SHP77 treated with DMSO at 0.1 percent for 48 hours (cell line): Measurements from ENCODE around the gene PITPNM3.

Experiments
- DNase-seq: peaks from one replicate; lab custom pipeline; 2025; lab: John Stamatoyannopoulos, UW

Gene PITPNM3

DNA sequence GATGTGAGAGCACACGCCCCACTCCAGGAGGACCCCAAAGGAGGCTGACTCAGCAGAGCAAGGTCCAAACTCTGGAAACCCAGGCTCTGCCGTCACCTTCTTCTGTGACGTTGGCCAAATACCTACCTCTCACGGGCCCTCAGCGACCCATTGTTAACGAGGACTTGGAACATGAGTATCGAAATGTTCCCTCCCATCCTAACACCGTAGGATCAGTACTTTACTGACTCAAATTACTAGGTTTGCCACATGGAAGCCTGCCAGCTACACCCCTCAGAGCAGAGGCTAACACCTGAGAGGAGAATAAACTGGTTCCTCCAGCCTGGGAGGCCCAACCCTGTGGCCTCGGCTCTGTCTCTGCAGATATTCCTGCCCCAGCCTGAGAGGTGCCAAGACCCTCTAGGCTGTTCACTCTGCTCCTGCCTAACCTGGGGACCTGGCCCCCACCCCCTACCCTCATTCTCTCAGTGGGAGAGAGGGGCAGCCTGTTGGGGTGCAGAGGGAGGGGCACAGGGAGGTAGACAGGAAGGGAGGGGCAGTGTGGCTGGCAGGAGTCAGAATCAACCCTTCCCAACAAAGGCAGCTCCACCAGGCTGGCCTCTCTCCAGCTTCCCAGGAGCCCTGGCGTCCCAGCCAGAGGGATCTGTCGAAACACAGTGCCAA is 4.4 kb downstream of the PITPNM3 start:
- no peak for DNase-seq

DNA sequence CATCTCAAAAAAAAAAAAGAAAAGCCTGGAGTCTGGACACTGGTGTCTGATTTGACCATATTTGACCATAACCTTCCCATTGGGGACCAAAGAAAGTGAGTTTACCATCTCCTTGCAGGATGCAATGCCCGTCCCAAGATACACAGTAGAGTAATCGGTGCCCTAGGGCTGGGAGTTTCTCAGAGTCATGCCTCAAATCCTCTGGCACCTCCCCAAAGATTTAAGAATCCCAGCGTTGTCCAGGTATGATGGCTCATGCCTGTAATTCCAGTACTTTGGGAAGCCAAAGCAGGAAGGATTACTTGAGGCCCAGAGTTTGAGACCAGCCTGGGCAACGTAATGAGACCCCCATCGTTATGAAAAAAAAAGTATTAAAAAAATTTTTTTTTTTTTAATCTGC is 5.0 kb downstream of the PITPNM3 start:
- no peak for DNase-seq

DNA sequence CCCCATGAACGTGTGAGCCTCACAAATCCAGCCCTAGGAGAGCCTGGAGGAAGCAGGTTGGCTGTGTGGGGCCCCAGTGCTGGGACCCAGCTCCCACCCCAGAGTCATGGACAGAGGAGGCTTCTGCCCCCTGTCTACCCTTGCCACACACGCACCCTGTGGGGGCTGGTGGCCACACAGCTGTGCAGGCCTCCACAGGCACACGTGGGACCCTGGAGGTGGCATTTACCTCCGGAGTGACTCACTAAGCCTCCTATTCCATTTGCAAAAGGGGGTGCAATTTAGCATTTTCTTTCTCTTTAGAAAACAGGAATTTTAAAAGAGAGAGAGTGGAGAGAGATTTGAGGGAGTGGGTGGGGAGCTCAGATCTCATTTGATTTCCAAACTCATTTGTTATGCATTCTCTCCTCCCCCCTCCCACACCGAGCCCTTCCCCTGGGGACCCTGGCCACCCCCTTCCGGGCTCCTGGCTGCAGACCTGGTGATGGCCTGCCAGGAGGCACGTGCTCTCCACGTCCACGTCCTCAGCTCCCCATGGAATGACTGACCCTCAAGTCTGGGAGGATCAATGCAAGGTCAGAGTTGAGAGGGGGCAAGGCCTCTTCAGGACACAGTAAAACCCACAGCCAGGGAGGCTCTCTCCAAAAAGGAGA is 6.8 kb downstream of the PITPNM3 start:
- DNase-seq = no peak

DNA sequence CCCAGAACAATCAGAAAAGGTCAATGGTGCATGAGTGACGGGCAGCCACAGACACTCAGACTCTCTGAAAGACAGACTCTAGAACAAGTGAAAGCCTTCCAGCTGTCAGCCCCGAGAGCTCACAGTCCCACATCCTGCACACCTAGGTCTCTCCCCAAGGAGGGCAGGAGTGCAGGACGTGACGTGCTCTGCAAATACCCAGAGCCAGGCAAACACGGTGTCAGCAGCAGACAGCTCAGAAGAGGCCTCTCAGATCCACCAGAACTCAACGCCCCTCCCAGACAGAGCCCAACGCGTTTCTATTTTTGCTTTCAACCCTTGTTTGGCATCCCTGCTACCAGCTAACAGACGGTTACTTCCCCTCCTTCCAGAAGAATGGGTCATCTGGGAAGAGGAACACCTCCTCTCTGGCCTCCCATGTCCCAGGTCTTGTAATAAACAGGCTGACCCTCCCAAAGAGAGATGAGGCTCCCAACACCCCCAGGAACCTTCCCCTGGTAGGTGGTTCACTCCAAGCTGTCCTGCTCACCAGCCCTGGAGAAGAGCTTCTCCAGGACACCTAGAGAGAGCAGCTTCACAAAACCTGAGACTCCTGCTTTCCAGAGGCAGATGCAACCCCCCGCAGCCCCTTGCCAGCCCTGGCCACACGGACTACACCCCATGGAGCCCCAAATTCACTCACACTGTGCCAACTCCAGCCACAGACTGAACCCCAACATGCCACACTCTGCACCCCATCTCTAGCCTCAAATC is 7.6 kb downstream of the PITPNM3 start:
- no peak for DNase-seq

DNA sequence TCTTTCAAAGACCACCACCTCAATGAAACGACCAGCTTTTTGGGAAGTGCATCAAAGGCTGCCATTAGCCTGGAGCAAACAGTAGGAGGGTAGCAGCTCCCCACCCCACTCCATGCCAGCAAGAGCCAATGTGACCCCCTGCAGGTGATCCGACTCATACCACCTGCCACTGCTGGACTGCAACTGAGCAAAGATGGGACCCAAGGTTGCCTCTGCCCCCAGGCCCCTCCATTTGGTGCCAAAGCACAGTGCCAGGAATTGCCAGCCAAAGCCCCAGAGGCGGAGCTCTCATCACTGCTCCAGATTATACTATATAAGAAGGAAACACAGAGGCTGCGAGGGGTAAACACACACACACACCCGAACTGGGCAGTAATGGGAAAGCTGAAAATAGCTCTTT is 8.3 kb downstream of the PITPNM3 start:
- DNase-seq = no peak

DNA sequence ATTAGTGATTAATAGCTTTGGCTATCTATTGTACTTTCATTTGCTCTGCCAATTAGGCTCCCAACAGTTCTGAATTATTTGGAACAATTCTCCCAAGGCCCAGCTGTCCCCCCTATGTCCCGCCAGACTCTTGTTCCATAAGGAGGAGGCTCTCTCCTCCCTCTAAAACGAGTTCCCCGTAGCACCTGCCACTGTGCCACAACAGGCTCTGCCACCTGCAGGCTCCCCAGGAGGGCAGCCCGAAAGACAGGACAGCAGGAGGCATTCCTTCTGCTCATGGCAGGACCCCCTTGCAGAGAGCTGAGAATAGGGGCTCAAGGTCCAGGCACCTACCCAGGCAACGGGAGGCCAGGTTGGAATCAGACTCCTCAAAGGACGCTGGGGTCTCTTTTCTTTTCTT is 9.0 kb downstream of the PITPNM3 start:
- no peak for DNase-seq

DNA sequence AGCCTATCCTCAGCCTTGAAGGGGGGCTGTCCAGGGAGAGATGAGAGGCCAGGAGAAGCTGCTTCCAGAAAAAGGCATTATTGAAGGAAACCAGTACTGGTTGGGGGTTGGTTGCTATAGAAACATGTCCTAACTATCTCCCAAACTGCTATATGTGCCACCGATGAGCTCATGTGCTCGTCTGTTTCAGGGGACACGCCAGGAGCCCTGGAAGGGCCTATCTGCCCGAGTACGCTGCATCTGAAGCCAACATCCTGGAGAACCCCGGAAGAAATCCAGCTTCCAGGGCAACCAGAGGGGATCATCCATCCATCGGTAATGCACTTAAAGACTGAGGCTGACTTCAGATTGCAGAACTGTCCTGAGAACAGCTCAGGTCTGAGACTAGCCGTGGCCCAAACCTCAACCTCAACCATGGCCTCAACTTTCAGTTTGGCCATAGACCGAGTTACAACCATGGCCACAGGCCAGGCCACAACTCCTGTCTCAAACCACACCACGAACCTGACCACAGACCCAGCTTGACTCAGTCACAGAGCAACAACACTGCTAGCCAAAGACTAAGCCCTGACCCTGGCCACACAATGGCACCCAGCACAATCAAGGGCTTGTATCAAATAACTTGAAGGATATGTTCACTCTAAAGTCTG is 10.2 kb downstream of the PITPNM3 start:
- no peak for DNase-seq

DNA sequence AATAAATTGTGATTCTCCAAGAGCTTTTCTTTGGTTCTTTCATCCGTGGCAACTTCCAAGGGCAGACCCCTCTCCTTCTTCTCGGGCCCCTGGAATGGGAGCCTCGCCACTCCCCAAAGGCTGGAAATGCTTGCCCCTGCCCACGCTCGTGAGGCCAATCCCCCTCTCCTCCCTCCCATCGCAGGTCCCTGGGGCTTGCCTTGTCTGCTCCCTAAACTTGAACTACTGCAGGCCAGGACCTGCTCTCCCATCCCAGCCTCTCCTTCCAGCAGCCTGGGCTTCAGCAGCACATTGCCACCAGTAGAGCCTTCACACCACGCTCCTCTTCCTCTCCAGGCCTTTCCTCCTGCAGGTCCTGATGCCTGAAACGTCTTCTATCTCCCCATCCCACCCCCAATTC is 11.1 kb downstream of the PITPNM3 start:
- no peak for DNase-seq

DNA sequence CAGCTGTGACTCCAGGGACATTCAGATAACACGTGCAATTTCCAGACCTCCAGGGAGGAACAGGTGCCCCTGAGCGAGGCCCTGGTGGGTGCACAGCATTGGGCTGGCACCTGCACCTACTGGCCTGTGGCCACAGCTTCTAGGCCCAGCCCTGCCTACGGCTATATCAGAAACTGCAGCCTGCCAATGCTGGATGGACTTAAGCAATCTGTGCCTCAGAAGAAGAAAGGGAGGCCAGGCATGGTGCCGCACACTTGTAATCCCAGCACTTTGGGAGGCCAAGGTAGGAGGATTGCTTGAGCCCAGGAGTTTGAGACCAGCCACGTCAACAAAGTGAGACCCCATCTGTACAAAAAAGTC is 12.4 kb downstream of the PITPNM3 start:
- no peak for DNase-seq

DNA sequence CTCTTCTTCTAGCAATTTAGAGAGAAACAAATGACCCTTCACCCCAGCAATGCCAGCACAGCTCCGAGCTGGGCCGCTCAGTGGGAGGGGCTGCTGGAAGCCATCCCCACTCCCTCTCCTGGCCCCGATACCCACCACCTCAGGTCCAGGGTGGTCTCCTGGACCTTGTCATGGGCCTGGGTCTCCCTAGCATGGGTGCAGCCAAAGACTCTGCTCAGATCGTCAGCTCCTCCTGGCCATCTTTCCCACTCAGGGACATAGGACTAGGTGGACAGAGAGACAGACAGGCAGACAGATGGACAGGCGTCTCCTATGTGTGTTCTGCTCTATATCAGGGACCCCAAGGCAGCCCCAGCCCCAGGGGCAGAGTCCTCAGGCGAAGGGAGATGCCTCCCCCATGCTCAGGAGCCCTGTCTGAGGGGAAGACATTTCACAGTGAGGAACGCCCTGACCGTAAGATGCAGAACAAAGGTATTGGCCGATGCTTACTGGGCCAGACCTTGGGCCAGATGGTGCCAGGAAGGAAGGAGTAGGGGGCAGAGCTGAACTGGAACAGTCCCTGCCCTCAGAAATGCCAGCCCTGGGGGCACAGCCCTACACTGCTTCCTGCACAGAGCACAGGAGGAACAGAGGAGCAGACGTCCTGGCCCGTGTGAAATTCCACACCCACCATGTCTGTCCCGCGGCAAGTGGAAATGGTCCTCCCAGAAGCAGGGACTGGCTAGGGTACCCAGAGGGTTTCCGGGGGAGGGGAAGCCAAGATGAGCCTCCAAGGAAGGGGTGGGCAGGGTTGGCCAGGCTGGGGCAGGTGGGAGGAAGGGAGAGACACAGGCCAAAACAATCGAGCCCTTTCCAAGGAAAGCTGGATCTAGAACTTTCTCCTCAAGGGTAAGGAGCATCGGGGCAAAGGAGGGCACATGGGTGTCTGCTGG is 13.0 kb downstream of the PITPNM3 start:
- no peak for DNase-seq

DNA sequence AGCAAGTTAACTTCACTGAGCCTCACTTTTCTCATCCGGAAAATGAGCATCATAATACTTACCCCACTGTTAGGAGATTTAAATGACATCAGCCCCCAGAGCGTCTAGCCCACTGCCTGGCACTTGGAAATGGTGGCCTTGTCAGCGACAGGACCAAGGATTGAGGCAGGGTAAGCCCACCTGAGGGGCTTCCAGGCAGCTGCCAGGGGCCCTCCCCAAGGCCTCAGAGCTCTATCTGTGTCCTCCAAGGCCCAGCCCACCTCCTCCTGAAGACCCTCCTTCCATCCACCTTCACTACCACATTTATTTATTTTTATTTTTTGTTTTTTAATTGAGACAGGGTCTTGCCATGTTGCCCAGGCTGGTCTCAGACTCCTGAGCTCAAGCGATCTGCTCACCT is 13.8 kb downstream of the PITPNM3 start:
- DNase-seq = no peak

DNA sequence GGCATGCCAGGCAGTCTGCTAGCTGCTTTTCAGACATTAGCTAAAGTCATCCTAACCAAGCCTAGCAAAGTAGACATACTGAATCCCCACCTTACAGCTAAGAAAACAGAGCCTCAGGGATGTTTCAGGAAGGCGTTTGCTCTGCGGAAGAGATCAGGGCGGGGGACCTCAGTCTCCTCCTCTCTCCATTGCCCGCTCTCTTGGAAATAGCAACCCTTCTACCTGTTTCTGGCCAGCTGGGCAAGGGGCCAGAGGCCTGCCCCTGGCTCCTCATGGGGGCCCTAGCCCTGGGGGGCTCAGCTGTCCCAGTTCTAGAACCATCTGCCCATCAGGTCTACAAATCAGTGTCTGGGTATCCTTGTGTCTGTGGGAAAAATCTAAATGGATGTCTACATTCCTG is 14.5 kb downstream of the PITPNM3 start:
- DNase-seq = no peak

DNA sequence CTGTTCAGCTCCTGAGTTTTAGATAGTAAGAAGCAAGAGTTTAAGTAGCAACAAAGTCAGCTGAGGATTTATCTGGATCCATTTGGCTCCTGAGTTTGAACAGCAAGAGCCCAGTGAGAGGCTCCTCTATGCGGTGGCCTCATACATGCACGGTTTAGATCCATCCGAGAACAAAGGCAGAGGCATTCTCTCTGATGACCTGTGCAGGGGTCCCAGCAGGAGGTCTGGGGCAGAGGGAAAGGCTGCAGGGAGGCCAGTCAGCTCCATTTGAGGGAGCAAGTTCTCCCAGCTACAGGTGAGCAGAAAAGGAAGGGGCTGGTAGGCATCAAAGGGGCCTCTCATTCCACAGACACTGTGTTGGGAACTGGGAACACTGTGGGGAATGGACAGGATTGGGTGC is 16.5 kb downstream of the PITPNM3 start:
- DNase-seq = no peak

DNA sequence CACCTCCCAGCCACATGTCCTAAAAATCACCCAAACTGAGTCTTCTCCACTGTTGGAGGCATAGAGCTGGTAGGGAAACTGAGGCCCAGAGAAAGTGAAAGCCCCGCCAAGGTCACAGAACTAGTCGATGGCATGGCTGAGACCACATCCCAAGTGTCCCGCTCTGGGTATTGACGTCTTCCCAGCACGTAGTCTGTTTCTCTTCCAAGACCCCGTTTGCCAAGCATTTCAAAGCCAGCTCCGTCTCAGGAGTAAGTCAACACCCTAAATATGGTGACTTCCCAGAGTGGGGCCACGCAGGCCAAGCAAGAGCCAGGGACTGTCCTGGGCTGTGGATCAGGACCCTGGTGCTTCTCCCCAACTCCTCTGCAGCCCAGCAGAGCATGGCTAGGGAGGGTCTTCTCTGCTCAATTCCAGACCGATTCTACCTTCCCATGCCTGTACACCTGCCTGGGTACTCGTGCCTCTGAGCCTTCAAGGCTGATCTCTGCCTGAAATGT is 19.7 kb downstream of the PITPNM3 start:
- DNase-seq = no peak

DNA sequence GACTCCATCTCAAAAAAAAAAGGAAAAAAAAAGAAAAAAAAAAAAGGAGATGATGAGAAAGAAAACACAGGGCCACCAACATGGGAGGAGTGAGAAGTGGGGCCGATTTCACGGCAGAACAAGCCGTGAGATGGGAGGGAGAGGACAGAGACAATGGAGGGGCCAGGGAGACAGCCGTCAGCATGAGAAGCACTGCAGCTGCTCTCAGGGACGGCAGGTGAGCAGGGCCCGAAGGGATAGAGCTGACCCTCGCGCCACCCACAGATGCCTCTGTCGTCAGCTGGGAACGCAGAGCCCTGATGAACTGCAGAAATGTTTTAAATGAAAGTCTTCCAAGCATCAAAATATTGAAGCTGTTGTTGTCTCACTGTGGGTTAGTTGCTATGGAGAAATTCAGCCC is 20.3 kb downstream of the PITPNM3 start:
- DNase-seq = no peak

DNA sequence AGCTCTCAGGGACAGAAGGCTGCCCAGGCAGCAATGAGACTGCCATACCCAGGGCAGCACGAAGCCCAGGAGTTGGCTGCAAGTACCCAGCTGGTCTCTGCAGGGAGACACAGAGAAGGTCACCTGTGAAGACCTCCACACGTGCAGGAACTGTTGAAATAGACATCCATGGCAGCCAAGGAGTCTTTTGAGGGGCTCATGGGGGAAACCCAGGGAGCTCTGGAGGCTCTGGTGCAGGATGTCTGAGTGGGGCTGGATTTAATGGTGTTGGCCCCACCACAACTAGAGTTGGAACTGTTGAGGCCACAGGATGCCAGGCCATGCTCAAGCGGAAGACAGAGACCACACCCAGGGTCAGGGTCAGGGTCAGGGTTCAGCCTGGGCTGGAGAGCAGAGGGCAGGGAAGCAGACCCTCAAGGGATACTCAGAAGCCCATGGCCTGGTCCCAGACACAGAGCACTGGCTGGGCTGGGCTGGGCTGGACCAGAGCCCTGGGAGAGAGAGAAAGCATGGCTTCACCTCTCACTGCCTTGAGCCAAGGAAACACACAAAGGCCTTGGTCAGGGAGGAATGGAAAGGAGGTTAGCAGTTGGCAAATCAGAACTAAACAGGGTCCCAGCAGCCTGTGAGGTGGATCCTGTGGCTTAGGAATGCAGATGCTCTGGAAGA is 21.4 kb downstream of the PITPNM3 start:
- DNase-seq = no peak

DNA sequence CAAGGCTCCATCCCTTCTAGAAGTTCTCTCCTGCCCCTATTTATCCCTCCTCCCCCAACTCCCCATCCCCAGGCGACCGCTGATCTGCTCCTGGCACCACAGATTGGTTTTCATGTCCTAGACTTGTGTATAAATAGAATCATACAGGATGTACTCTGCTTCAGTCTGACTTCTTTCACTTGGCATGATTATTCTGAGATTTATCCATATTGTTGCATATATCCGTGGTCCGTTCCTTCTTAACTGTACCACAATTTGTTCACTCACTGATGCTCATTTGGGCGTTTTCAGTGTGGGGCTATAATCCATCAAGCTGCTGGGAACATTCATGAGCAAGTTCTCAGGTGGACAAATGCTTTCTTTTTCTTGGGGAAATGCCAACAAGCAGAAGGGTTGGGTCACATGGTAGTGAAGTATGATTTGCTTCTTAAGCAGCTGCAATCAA is 23.9 kb downstream of the PITPNM3 start:
- no peak for DNase-seq

DNA sequence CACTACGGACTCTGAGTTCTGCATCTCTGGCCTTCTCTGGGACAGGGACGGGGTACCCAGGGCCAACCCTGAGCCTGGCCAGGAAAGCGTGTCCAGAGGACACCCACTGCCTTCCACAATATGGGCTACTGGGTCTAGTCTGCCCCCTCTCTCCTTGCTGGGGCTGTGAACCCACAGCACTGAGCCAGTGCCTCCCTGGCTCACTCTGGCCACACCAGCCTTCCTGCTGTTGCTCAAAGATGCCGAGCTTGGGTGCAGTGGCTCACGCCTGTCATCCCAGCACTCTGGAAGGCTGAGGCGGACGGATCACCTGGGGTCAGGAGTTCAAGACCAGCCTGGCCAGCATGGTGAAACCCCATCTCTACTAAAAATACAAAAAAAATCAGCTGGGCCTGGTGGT is 24.8 kb downstream of the PITPNM3 start:
- no peak for DNase-seq

DNA sequence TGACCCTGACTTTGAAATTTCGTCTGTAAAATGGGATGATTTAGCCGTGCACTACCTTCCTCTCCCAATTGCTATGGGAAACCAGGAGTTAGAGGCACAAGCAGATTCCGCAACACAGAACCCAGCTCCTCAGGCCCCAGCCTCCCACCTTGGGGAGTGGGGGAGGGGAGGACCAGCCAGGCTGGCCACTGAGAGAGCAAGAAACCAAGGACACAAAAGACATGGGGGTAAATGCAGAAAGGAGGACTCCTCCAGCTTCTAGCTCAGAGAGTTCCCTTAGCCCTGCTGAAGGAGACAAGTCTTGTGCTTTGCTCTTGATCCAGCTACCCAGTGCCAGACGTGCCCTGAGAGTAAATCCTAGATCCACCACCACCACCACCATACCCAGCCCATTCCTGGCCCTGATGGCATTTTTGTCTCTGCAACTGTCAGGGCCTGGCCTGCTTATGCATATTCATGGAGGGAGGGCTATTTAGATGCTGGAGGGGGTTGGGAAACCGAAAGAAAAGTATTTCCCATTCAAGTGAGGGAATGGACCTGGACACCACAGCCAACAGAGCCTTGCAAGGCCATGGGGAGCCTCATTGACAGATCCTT is 25.9 kb downstream of the PITPNM3 start:
- DNase-seq = no peak

DNA sequence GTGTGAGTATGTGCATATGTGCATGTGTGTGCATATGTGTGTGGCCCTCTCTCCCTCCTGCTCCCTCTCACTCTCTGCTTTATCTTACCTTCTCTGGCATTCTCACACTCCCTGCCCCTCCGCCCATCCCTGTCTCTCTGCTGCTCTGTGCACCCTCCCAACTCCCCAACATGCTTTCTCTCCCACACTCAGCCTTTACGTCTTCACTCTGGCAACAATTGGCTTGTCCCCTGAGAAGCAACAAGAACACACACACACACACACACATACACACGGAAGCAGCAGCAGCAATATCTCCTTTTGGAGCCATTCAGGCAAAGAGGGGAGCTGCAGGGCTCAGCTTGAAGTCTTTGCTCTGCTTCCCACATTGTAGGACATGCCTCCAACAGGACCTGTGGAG is 27.8 kb downstream of the PITPNM3 start:
- DNase-seq = no peak
